Epidermal melanocyte (primary cell): ENCODE results near the gene KCNN3.

ENCODE experiments used
- DNase-seq: peaks from one replicate; pipeline ENCODE4 v3.0.0; 2011; ENCODE audit warnings: low spot score; ENCODE audit not compliant: insufficient read length

Gene KCNN3

DNA sequence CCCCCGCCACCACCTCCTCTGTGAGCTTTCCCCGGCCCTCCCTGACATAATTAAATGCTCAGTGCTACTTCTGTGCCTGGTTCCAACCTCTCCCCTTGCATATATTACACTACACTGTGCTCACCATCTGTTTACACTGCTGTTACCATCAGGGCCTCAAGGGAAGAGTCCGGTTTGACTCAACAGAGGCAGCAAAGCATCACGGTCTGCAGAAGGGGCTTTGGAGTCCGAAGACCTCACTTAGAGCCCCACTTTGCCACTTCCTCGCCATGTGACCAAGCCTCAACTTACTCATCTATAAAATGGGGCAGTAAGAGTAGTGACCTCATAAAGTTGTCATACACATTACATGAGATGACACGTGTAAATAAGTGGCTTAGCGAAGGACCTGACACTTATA lies 27.4 kb downstream of the KCNN3 start:
- DNase-seq = no peak

DNA sequence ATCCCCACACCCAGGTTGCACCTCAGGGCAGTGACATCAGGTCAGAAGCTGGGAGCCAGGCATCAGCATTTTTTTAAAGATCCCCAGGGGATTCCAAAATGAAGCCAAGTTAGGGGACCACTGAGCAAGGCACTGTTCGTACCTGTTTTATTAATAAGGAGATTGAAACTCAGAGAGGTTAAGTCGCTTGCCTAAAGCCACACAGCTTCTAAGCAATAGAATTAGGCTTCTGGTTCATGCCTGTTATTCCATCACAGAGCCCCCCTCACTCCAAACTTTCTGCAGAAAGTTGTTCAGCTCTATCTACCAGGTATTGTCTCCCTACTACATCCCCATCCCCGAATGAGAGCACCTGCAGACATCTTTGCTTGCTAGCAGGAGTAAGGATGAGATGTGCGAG lies 28.7 kb downstream of the KCNN3 start:
- DNase-seq = no peak

DNA sequence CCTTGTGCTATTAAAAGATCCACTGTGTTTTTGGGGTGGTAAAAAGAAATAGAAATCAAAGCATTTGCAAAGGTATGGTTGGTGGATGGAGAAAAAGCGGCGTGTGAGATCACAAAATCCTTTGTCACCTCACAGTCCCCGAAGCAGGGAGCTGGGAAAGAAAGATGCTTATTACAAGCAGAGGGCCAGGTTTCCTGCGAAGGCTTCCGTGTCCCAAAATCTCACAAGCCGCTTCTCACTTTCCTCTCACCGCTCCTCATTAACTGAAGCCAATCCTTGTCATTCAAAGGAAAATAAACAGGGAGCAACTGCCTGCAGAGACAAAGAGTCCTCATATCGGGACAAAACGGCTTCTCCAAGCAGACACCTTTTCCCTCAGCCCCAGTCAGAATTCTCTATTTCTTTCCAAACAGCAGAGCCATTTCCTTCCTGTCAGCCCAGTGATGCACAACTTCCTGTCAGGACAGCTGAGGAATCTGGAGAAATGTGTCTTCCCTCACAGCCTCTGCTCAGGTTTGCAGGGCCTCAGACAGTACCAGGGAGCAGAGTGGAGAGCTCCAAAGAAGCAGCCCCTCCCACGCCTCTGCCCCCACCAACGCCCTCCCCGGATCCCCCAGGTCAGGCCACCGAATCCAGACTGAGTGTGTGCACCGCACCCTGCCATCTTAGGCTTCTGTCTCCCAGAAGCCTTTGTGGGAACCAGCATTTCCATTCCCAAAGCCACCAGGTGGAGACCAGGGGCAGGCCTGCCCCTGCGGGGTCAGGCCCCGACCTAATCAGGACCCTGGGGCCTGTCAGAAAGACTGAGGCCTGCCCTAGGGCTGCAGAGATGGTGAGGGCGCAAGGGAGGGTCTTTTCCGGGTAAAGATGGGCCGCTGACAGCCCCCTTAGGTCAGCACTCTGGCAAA lies 29.6 kb downstream of the KCNN3 start:
- no peak for DNase-seq

DNA sequence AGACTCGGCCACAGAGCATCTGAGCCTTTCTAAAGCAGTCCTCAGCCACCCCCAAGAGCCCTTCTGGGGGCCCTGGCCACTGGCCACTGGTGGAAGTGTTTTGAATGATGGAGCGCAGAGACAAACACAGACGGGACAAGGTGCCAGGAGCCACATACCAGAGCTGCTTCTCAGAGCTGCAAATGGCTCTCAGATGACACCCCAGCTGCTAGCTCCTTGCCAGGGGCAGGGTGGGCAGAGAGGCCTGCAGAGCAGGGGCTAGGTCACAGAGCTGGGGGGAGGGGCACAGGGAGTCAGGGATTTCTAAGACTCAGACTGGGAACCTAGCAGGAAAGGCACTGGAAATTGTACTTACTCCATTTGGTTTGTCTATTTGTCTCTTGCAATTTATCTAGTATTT lies 30.4 kb downstream of the KCNN3 start:
- no peak for DNase-seq

DNA sequence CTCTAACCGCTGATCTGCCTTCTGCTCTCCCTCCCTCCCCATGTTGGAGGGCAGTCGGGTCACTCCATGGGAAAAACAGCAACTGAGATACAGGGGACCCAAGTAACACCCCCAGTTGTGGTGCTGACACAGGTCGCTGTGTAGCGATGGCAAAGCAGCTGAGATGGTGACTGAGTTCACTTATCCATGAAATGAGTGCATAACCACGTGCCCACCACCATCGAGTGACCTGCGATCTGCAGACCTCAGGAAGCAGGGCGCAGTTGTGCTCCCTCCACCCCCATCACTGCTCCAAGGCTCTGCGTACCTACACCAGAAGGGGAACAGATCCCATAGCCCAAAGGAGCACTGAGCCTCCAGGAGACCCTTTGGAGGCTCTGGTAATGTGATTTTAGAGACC lies 31.1 kb downstream of the KCNN3 start:
- DNase-seq = no peak

DNA sequence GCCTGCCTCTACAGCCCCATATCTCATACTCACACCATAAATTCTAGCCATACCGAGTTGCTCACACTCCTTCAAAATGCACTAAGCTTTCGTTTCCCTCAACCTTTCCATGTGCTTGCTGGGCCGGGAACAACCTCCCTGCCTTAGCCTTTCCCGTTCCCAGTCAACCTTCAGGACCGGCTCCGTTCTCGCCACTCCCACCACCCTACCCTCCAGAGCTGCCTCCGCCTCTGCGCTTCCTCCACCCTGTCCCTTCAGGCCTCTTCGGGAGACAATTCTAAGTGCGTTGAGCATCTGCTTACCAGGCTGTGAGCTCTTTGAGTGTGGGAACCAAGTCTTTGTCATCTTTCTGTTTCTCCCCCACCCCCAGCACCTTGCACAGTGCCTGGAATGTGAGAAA lies 31.6 kb downstream of the KCNN3 start:
- DNase-seq = no peak

DNA sequence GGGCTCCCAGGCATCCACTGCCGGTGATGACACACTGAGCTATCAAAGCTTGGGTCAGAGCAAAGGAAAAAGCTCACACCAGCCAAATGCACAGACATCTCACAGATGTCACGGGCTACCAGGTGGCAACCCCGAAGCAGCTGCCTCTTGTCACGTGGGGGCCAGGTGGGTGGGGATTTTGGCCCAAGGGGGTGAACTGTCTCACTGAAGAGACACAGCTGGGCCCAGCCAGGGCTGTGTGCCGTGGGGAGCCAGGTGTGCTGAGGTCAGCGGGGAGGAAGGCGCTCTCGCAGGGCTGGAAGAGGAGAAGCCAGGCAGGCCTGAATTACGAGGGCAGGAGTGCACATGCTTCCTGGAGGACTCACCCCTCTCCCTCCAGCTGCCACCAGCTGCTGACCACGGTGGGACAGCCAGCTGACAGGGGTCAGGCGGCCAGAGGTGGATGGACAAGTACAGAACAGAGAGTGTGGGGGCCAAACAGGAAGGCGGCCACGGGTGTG lies 32.4 kb downstream of the KCNN3 start:
- no peak for DNase-seq

DNA sequence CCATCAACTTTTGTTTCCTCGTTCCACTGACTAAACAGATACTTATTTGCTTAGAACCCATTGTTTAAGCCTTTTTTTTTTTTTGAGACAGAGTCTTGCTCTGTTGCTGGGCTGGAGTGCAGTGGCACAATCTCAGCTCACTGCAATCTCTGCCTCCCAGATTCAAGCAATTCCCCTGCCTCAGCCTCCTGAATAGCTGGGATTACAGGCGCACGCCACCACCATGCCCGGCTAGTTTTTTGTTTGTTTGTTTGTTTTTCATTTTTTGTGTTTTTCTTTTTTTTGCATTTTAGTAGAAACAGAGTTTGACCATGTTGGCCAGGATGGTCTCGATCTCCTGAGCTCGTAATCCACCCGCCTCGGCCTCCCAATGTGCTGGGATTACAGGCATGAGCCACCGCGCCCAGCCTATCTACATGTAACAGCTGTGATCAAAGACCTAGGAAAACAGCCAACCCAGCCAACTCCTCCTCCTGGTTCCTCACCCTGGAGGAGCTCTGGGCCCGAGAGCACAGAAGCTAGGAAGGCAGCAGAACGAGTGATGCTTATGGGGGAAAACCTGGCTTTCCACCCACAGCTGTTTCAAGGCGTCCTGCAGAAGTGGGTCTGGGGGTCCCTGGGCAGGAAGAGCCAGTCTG lies 32.9 kb downstream of the KCNN3 start:
- no peak for DNase-seq

DNA sequence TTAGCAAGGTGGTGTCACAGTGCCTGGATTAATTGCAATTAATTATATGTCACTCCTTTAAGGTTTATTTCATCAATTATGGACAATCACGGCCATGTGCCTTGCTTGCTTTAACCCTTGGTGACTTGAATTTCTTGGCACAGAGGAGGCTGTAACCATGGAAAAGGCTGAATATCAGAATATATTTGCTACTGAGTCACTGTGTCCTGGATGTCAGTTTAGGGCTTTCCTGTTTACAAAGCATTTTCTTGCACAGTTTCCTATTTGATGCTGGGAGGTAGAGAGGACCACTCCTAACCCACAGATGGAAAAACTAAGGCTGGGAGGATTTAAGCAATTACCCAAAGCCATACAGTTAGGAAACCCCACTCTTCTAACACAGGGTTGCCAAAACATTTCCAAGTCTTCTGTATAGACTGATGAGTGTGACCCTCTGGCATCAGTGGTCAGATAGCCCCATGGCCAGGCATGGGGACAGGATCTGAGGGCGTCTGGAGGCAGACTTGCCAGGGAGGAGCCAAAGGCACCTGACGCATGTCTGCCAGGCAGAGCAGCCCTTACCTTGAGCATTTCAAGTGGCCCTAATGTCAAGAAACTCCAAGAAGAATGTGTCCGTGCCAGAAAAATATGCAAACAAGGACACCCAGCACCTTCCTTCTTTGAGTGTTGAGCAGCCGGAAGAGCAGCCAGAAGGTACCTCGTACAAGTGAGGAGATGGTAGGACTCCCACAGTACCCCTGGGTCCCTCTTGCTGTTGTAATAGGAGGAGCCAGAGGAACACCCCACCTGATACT lies 34.4 kb downstream of the KCNN3 start:
- DNase-seq = no peak

DNA sequence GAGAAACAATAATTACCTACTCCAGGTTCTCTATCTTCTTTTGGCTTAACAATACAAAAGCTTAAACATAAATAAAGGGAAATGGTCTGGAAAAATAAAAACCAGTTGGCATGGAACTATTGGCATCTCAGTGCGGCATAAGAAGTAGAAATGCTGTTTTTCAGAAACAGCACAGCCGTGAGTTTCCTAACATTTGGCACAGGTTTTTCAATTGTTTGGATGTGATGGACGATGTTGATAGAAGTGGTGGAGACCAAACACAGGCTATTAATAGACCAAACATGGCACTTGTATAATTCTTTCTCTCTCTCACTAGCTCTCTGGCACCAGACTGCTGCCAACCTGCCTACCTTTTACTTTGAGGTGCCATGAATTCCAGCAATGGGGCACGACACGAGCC lies 36.2 kb downstream of the KCNN3 start:
- DNase-seq = no peak

DNA sequence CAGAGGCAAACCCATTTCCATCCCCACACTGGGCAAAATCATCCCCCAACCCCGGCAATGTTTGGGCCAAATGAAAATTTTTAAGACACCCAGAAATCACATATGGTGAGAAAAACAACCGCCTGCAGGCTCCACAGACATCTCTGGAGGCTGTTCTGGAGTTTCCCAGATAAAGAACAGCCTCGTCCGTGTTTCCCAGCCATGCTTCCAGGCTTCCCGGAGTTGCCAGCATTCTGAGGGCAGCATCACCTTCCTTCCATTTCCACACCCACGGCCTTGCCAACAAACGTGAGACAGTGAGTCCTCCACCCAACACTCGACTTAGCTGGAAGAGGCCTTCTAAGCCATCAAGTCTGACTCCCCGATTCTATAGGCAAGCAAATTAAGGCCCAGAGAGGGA lies 36.9 kb downstream of the KCNN3 start:
- no peak for DNase-seq

DNA sequence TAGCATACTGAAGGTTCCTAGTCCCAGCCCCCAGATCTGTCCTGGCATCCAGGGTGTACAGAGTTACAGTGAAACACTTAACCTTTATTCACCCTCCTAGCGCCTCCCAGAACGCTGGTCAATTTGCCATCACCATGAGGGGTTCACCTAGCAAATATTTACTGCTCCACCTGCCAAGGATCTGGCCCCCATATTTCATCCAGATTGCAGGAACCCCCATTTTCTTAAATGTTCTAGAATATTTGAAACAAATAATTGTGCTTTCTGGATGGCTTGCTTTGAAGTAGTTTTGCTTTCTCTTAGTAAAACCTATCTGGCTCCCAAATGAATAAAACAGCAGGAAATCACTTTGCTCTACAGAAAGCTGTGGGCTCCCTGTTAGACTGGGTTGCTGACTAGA lies 37.7 kb downstream of the KCNN3 start:
- DNase-seq = no peak

DNA sequence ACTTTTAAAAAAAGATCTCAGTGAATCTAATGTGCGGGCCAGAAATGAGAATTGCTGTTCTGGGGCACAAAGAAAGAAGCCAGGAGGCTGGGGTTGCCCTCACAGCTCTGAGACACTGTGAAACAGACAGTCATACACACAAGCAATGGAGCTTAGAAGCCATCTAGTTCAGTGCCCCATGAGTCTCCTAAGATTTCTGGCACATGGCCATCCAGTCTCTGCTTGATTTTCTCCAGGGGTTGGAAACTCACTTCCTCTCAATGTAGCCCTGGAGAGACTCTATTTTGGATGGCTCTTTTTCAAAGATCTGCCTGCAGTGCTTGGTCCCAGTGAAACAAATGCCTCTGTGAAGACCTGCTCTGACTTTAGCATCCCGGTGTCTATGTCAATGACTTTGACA lies 38.6 kb downstream of the KCNN3 start:
- no peak for DNase-seq

DNA sequence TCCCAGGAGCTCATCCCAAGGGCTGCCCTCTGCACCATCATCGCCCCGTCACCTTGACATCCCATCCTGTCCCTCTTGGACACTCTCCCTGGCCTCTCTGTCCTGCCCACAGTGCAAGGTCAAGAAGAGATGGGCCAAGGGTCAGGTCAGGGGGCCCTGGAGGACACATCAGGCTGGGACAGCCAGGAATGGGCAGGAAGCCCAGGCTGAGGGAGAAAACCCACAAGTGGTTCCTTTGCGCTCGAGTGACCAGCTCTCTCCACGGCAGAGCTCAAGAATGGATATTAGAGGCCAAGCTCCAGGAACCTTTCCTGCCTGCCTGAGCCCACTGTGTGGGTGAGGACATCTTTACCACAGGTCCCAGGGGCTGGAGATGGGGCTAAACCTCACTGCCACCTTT lies 41.0 kb downstream of the KCNN3 start:
- no peak for DNase-seq

DNA sequence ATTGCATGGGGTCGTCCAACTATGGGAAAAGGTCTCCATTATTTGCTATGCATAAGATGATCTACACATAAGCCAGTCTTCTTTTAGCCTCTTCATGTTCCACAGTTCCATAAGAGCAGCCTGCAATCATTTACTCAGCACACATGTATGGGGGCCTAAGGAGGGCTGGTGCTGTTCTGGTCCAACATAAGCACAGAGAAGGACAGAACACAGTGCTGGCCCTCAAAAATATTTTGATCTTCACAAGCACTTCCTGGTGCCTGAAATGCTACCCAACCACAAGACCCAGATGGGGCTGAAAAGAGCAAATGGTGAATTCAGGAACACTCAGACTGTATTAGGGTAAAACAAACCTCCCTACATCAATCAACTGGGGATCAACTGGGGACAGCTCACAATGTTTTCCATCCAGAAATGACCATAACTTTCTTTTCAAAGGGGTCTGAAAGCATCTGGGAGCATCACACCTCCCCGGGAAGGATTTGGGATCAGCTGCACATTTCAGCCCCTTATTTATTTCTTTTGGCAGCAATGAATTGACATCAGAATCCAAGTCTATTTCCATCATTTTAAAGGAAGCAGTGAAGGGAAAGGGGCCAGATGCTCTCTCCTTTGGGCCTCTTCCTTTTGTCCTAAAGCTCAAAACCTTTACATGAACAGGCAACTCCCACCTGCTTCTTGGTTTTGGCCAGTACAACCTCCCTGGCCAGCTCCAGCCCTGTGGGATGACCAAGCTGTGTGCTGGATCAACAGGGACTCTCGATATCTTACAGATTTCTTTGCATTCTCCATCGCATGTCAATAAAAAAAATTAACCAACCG lies 45.7 kb downstream of the KCNN3 start:
- no peak for DNase-seq

DNA sequence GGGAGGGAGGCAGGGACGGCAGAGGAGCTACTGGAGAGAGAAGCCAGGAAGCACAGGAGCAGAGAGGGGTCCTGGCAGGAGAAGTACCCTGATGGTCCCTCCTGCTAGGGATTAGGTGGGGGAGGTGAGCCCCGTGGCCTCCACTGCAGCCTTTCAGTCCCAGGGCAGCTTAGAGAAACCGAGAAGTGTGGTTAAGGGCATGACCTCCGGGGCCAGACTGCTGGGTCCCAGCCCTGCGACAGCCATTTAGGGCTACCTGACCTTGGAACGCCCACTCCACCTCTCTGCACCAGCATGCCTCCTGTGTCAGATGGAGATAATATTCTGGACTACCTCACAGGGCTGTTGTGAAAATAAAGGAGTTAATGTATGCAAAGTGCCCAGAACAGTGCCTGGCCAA lies 47.4 kb downstream of the KCNN3 start:
- no peak for DNase-seq

DNA sequence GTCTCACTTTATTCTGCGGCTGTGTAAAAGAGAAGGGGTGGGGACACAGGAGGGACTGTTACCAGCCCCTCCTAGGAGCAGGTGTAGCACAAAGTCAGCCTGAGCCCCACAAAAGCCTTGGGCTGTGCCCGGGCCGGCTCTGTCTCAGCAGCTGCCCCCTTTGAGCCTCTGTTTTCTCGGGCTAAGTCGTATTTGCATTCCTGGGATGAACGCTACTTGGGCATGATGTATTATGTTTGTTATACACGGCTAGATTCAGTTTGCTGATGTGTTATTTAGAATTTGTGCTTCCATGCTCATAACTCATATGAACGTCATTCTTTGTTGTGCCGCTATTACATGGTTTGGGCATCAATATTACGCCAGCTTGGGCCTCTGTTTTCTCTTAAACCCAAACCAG lies 47.8 kb downstream of the KCNN3 start:
- DNase-seq = no peak

DNA sequence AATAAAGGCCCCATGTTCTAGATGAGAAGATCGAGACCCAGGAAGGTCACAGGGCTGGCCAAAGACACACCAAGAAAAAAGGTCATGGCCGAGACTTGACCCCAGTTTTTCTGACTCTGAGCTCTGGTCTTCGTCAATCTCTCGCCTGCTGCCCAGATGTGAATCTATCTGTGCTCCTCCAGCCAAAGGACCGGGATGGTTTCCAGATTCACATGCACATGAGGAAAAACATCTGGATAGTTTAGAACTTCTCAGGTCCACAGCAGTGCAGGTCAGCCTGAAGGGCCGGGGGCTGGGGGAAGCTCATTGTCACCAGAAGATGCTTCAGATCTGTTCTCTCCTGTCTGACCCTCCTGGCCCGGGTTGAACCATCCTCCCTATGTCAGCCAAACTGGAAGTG lies 49.0 kb downstream of the KCNN3 start:
- DNase-seq = no peak

DNA sequence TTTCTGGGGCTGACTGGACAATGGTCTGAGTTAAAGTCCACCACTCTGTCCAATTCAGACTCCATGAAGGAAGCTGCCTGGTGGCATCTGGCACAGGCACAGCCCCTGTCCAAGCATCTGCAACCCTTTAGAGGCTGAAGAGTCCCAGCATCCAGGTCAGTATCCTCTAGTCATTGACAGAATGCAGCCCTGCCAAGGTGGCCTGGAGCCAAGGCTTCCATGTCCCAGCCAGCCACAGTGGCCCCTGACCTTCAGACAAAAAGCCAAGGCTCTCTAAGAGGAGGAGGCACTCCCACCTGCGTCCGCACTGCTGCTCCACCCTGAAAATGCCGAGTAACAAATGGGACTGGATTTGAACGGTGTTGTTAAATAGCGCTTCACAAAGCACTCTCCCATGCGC lies 49.4 kb downstream of the KCNN3 start:
- DNase-seq = no peak

DNA sequence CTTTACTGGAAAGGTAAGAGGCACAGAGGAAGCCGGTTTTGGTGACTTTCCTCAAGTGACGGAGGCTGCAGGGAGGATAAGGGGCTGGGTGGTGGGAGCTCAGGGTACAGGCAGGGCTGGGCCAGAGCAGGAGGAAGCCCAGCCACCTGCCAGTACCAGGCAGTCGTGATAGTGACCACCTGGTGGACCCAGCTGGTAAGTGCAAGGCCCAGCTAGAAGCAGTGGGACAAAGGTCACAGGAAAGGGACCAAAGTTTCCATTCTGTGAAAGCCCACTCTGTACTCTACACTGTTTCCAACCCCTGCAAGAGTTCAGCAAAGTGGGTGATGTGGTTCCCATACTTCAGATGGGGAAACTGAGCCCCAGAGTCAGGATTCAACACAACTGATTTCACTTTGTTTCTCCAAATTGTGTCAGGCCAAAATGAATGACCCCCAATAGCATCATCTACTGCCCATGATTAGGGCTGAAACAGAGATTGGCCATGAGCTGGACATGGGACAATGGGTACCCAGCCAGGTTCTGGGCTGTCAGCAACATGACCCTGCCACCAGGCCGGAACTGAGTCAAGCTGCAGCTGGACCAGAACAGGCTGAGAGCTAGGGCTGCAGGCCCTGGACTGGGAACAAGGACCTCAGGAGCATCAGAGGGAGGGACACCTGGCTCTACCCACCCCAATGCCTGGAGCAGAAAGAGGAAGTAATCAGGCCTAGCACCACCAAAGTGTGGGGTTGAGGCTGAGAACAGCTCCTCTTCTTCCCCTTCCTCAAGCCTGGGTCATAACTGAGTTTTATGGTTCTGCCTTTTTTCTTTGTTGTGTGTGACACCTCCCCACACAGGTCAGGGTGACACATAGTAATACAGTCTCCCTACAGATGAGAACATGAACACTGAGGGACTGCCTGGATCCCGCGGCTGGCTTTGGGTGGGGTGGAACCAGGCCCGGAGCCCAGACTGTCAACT lies 50.2 kb downstream of the KCNN3 start:
- no peak for DNase-seq
